HepG2 (cell line): ENCODE results near the gene TOMM6. TPM values are rescaled to one million over a fixed set of nuclear protein-coding genes. Genes with fewer than 3 reads are reported as not detected.

Experiments
- ATAC-seq: fragments of 200-7000 bp; cut with Tn5 transposase; 3 replicates; pipeline ENCODE4 v1.9.1; 2020; ENCODE audit warnings: mild to moderate bottlenecking, moderate library complexity
- BruUV-seq: library from RNA; stranded (reverse); fragments of 400-500 nt; replicated peaks from 2 replicates; lab custom pipeline; 2021; lab: Mats Ljungman, UMichigan
- CTCF ChIA-PET: fragments of 300-600 bp; formaldehyde crosslinking; extraction: SDS; loops from one replicate; lab custom pipeline; 2021; ENCODE audit warnings: low total read pairs, inconsistent platforms, low intra/inter-chr PET ratio; lab: Yijun Ruan, JAX
- POLR2A ChIA-PET: fragments of 350-600 bp; sonication (Branson Sonifier 250); formaldehyde crosslinking; loops from one replicate; lab custom pipeline; 2020; ENCODE audit warnings: antibody characterized with exemption, inconsistent platforms; lab: Yijun Ruan, JAX
- DNase-seq: peaks from one replicate; pipeline ENCODE4 v3.0.0-alpha.2; 2015; ENCODE audit warnings: low spot score
- FAIRE-seq: peaks from 3 replicates; lab custom pipeline; 2011; peaks lifted over from hg19 to GRCh38; lab: Jason Lieb, UNC
- H2AFZ ChIP-seq: one replicate; pipeline ENCODE4 v1.6.1; 2011; ENCODE audit warnings: low read length, inconsistent platforms
- H3K27ac ChIP-seq: fragments of 300-600 bp; 3 replicates; pipeline ENCODE4 v1.8.0; 2011; ENCODE audit warnings: mixed run types, mild to moderate bottlenecking, mixed read lengths, low read length, inconsistent platforms; ENCODE audit not compliant: insufficient read depth; ENCODE audit errors: extremely low read length
- H3K27me3 ChIP-seq, 2 experiments: fragments of 200-600 bp in 1 of 2; 2 replicates in 1 of 2; 3 replicates in 1 of 2; pipeline versions ENCODE4 v1.6.0 to v1.8.0; 2011; ENCODE audit warnings: low read length in 2 of 2, mild to moderate bottlenecking in 2 of 2, moderate library complexity in 2 of 2, inconsistent platforms in 1 of 2; ENCODE audit not compliant: insufficient read depth in 2 of 2, control insufficient read depth in 1 of 2
- H3K36me3 ChIP-seq, 2 experiments: fragments of 200-600 bp in 1 of 2; replicated peaks in 1 of 2; 2 replicates in 1 of 2; 3 replicates in 1 of 2; pipeline versions ENCODE4 v1.5.1 to v1.8.0; 2011; ENCODE audit warnings: low read length in 2 of 2, inconsistent platforms in 1 of 2; ENCODE audit not compliant: insufficient read depth in 2 of 2, control insufficient read depth in 1 of 2
- H3K4me1 ChIP-seq: 2 replicates; pipeline ENCODE4 v1.5.1; 2012; ENCODE audit warnings: low read length, inconsistent platforms; ENCODE audit not compliant: insufficient read depth
- H3K4me2 ChIP-seq: 2 replicates; pipeline ENCODE4 v1.6.0; 2011; ENCODE audit warnings: low read depth, low read length, inconsistent platforms
- H3K4me3 ChIP-seq, 3 experiments: fragments of 200-600 bp in 1 of 3; sonication (generic), shearing (Covaris generic) in 1 of 3; replicated peaks in 1 of 3; 2 replicates each; pipeline ENCODE4 v1.5.1; 2011 to 2016; ENCODE audit warnings: low read length in 3 of 3, inconsistent platforms in 2 of 3, low read depth in 2 of 3, mild to moderate bottlenecking in 2 of 3, control low read depth in 1 of 3, mixed read lengths in 1 of 3; ENCODE audit not compliant: insufficient read depth in 1 of 3
- H3K79me2 ChIP-seq: one replicate; pipeline ENCODE4 v1.6.1; 2011; ENCODE audit warnings: low read length, inconsistent platforms; ENCODE audit not compliant: insufficient read depth
- H3K9ac ChIP-seq: 2 replicates; pipeline ENCODE4 v1.6.0; 2011; ENCODE audit warnings: mild to moderate bottlenecking, low read depth, low read length, inconsistent platforms; ENCODE audit not compliant: insufficient read depth
- H3K9me3 ChIP-seq: 2 replicates; pipeline ENCODE4 v1.5.1; 2012; ENCODE audit warnings: mild to moderate bottlenecking, low read length
- H4K20me1 ChIP-seq: 2 replicates; pipeline ENCODE4 v1.6.0; 2011; ENCODE audit warnings: inconsistent platforms, mild to moderate bottlenecking, low read length, moderate library complexity; ENCODE audit not compliant: insufficient read depth
- ELF4 ChIP-seq: sonication (generic); formaldehyde crosslinking; IDR thresholded peaks from 2 replicates; pipeline ENCODE4 v1.5.0; 2020; ENCODE audit warnings: missing genetic modification reagents, mild to moderate bottlenecking, moderate library complexity, borderline replicate concordance
- KDM3A ChIP-seq: IDR thresholded peaks from 2 replicates; pipeline ENCODE4 v1.6.1; 2018; ENCODE audit warnings: low read depth, missing compliant biosample characterization
- NCOA1 ChIP-seq: sonication (generic); formaldehyde crosslinking; IDR thresholded peaks from 2 replicates; pipeline ENCODE4 v1.9.0; 2021; ENCODE audit warnings: missing genetic modification reagents
- NFYC ChIP-seq: IDR thresholded peaks from 2 replicates; pipeline ENCODE4 v1.6.1; 2016; ENCODE audit warnings: missing genetic modification reagents, missing compliant biosample characterization
- TAF15 ChIP-seq: fragments of 200-400 bp; formaldehyde crosslinking; IDR thresholded peaks from one replicate; pipeline ENCODE4 v1.6.1; 2018; ENCODE audit warnings: mild to moderate bottlenecking, low read depth, low read length; ENCODE audit not compliant: poor library complexity, severe bottlenecking
- ZNF20 ChIP-seq: sonication (generic); formaldehyde crosslinking; IDR thresholded peaks from 2 replicates; pipeline ENCODE4 v1.4.0; 2020; ENCODE audit warnings: mild to moderate bottlenecking, moderate library complexity, missing genetic modification reagents
- ZNF274 ChIP-seq: sonication (generic); formaldehyde crosslinking; IDR thresholded peaks from 2 replicates; pipeline ENCODE4 v1.5.1; 2020; ENCODE audit warnings: mild to moderate bottlenecking, missing genetic modification reagents
- ZNF737 ChIP-seq: sonication (generic); formaldehyde crosslinking; IDR thresholded peaks from 2 replicates; pipeline ENCODE4 v1.5.0; 2020; ENCODE audit warnings: missing genetic modification reagents, mild to moderate bottlenecking, borderline replicate concordance
- ZNF777 ChIP-seq: sonication (generic); formaldehyde crosslinking; IDR thresholded peaks from 2 replicates; pipeline ENCODE4 v1.4.0; 2020; ENCODE audit warnings: missing genetic modification reagents
- WGBS: methylation state at CpG from one replicate; pipeline ENCODE4 v1.1.6; 2017; ENCODE audit warnings: low lambda C conversion rate; 5-methylcytosine and 5-hydroxymethylcytosine counted together
- in situ Hi-C: cut with HindIII; loops from 2 replicates; pipeline ENCODE4 v1.10.0; 2017; ENCODE audit warnings: low pct_unique_long_range_greater_than_20kb; ENCODE audit not compliant: extremely low pct_ligation_motif_present
- intact Hi-C: fragments of 100-400 bp; cut with micrococcal nuclease; formaldehyde crosslinking; loops from one replicate; pipeline ENCODE4 v1.10.0; 2022; ENCODE audit not compliant: unreplicated experiment
- polyA plus RNA-seq, 8 experiments: library from polyadenylated mRNA; depleted of rRNA in 3 of 8; stranded (reverse) in 7 of 8; unstranded in 1 of 8; fragments of >200 nt; fragmentation: Illumina TruSeq in 4 of 8; extraction: Trizol in 4 of 8; gene quantifications; 2 replicates each; pipeline versions ENCODE4 v1.2.1 to v1.2.3, GENCODE V29; 2011 to 2016; ENCODE audit warnings: low read depth in 4 of 8, missing spikeins in 1 of 8, mixed read lengths in 1 of 8; ENCODE audit not compliant: insufficient read depth in 1 of 8
- total RNA-seq, 5 experiments: library from RNA; depleted of rRNA; stranded (reverse); fragments of >200 nt; fragmentation: Illumina TruSeq; extraction: Trizol; gene quantifications; 2 replicates each; pipeline ENCODE4 v1.2.3, GENCODE V29; 2016; ENCODE audit warnings: low read depth in 1 of 5
- TF ChIP-seq, protein P1 (sequence below): sonication (generic); formaldehyde crosslinking; IDR thresholded peaks from 2 replicates; pipeline ENCODE4 v1.4.0; 2020; ENCODE audit warnings: mild to moderate bottlenecking, low read depth, missing genetic modification reagents
- TF ChIP-seq, protein P2 (sequence below): sonication (generic); formaldehyde crosslinking; IDR thresholded peaks from 2 replicates; pipeline ENCODE4 v1.4.0; 2020; ENCODE audit warnings: missing genetic modification reagents, borderline replicate concordance
- TF ChIP-seq, protein P3 (sequence below): sonication (generic); formaldehyde crosslinking; IDR thresholded peaks from 2 replicates; pipeline ENCODE4 v1.9.0; 2021; ENCODE audit warnings: missing genetic modification reagents, mild to moderate bottlenecking, borderline replicate concordance
- TF ChIP-seq, protein P4 (sequence below): sonication (generic); formaldehyde crosslinking; conservative IDR thresholded peaks from 2 replicates; pipeline ENCODE4 v1.8.0; 2022; ENCODE audit warnings: mild to moderate bottlenecking, moderate library complexity, missing genetic modification reagents
- TF ChIP-seq, protein P5 (sequence below): IDR thresholded peaks from 2 replicates; pipeline ENCODE4 v1.6.1; 2016; ENCODE audit warnings: missing genetic modification reagents, missing compliant biosample characterization

TOMM6 gene
- total and polyA plus RNA-seq, 2 of the 13 experiments (the other 11 are each of a cell fraction or from before 2014, with no cell fraction given): 320 to 321 TPM

DNA sequence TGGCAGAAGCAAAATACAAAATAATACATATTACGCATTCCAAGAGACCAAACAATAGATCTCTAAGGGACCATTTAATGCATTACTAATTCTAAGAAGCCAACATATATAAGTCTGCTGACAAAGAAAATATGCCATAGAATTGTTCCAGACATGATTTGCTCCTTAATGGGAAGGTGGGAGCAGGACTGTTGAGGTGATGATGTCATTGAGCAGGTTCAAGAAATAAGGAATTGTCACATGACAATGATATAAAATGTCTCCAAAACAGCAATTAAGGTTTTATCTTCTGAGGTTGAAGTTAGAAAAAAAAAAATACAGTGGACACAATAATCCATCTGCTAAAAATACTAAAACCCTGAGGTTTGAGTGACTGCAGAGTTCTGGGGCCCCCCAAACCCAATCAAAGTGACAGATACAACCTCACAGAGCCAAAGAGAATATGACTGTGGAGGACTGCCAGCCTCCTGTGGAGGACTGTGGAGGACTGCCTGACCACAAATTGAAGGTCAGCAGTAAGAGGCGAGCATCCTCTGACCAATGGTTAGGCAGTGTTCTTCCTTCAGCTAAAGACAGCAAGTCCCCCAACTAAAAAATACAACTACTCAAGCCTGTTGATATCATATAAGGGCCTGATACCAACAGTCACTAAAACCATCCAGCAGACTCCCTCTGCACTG lies 39.0 kb downstream of the TOMM6 start (continued):
- no peak for TF ChIP-seq ZNF20 (CRISPR knock-in tag)
- no peak for TF ChIP-seq KDM3A (CRISPR knock-in tag)
- TF ChIP-seq NCOA1: no peak
- TF ChIP-seq TAF15: no peak
- no peak for TF ChIP-seq ELF4 (CRISPR knock-in tag)
- TF ChIP-seq, all 625 proteins: peak for 3

DNA sequence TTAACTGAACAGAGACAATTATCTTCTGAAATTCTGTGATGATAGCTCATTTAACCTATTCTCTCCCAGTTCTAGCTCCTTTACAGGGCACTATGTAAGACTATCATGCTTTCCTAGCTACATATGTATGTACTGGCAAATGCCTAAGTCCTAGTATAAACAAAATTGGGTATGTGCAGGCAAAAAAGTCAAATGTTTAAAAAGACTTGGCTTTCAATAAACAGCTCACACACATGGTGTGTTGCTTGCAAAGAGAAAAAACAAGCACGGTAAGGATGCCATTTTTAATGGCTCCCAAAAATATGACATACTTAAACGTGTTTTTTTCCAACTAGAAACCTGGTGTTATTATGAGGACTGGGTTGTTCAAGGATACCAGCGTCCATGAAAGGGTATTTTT lies 44.8 kb downstream of the TOMM6 start:
- no peak overlapping the region for H2AFZ ChIP-seq
- DNase-seq (no peak), ATAC-seq (no peak), FAIRE-seq (no peak)
- H3K9ac ChIP-seq: no peak overlapping the region
- no peak overlapping the region for H3K4me2 ChIP-seq
- H3K36me3 ChIP-seq: no peaks in the 10 kb centered on the region
- CTCF ChIA-PET: no interaction called here
- no peaks in the 10 kb centered on the region for H3K4me1 ChIP-seq
- no TSS peak for BruUV-seq
- POLR2A ChIA-PET: no interaction called here
- H3K27me3 ChIP-seq: no peaks in the 10 kb centered on the region
- no peaks in the 10 kb centered on the region for H3K9me3 ChIP-seq
- no peaks in the 10 kb centered on the region for H3K79me2 ChIP-seq
- intact Hi-C loops (no loop called here), in situ Hi-C loops (no loop called here)
- 88% methylated on average over 3 of the region's 3 CpGs for WGBS
- no peak overlapping the region for H3K4me3 ChIP-seq
- no peaks in the 10 kb centered on the region for H4K20me1 ChIP-seq
- H3K27ac ChIP-seq: no peak overlapping the region
- TF ChIP-seq, protein P1, sequence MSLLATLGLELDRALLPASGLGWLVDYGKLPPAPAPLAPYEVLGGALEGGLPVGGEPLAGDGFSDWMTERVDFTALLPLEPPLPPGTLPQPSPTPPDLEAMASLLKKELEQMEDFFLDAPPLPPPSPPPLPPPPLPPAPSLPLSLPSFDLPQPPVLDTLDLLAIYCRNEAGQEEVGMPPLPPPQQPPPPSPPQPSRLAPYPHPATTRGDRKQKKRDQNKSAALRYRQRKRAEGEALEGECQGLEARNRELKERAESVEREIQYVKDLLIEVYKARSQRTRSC: no peak
- TF ChIP-seq, protein P2, sequence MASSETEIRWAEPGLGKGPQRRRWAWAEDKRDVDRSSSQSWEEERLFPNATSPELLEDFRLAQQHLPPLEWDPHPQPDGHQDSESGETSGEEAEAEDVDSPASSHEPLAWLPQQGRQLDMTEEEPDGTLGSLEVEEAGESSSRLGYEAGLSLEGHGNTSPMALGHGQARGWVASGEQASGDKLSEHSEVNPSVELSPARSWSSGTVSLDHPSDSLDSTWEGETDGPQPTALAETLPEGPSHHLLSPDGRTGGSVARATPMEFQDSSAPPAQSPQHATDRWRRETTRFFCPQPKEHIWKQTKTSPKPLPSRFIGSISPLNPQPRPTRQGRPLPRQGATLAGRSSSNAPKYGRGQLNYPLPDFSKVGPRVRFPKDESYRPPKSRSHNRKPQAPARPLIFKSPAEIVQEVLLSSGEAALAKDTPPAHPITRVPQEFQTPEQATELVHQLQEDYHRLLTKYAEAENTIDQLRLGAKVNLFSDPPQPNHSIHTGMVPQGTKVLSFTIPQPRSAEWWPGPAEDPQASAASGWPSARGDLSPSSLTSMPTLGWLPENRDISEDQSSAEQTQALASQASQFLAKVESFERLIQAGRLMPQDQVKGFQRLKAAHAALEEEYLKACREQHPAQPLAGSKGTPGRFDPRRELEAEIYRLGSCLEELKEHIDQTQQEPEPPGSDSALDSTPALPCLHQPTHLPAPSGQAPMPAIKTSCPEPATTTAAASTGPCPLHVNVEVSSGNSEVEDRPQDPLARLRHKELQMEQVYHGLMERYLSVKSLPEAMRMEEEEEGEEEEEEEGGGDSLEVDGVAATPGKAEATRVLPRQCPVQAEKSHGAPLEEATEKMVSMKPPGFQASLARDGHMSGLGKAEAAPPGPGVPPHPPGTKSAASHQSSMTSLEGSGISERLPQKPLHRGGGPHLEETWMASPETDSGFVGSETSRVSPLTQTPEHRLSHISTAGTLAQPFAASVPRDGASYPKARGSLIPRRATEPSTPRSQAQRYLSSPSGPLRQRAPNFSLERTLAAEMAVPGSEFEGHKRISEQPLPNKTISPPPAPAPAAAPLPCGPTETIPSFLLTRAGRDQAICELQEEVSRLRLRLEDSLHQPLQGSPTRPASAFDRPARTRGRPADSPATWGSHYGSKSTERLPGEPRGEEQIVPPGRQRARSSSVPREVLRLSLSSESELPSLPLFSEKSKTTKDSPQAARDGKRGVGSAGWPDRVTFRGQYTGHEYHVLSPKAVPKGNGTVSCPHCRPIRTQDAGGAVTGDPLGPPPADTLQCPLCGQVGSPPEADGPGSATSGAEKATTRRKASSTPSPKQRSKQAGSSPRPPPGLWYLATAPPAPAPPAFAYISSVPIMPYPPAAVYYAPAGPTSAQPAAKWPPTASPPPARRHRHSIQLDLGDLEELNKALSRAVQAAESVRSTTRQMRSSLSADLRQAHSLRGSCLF (CRISPR knock-in tag): no peak
- TF ChIP-seq, protein P3, sequence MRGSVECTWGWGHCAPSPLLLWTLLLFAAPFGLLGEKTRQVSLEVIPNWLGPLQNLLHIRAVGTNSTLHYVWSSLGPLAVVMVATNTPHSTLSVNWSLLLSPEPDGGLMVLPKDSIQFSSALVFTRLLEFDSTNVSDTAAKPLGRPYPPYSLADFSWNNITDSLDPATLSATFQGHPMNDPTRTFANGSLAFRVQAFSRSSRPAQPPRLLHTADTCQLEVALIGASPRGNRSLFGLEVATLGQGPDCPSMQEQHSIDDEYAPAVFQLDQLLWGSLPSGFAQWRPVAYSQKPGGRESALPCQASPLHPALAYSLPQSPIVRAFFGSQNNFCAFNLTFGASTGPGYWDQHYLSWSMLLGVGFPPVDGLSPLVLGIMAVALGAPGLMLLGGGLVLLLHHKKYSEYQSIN (CRISPR knock-in tag): no peak
- TF ChIP-seq, protein P4, sequence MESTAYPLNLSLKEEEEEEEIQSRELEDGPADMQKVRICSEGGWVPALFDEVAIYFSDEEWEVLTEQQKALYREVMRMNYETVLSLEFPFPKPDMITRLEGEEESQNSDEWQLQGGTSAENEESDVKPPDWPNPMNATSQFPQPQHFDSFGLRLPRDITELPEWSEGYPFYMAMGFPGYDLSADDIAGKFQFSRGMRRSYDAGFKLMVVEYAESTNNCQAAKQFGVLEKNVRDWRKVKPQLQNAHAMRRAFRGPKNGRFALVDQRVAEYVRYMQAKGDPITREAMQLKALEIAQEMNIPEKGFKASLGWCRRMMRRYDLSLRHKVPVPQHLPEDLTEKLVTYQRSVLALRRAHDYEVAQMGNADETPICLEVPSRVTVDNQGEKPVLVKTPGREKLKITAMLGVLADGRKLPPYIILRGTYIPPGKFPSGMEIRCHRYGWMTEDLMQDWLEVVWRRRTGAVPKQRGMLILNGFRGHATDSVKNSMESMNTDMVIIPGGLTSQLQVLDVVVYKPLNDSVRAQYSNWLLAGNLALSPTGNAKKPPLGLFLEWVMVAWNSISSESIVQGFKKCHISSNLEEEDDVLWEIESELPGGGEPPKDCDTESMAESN (CRISPR knock-in tag): no peak
- TF ChIP-seq NFYC (CRISPR knock-in tag) (no peak), ZNF274 (no peak), ZNF737 (no peak), ZNF777 (CRISPR knock-in tag) (no peak)
- TF ChIP-seq, protein P5, sequence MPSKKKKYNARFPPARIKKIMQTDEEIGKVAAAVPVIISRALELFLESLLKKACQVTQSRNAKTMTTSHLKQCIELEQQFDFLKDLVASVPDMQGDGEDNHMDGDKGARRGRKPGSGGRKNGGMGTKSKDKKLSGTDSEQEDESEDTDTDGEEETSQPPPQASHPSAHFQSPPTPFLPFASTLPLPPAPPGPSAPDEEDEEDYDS: no peak
